ENCODE data around the gene FSIP1.

FSIP1 gene

DNA sequence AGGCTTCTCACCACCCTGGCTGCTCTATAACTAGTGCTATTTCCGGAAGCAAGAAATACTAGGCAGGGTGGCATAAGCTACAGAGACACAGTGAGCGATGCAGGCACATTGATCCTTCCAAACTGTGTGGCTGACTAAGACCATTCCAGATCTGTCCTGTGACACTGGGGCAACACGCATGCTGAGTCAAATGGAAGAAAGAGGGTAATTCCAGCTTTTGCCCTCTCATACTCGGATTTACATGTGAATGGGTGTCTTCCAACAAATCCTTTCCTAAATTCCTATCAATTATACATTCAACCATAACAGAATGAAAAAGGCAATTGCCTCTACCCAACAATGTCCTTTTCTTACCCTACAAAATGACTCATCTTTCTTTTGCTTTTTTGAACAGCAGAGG is 5.1 kb downstream of the FSIP1 start:
- in situ Hi-C loops (cut with HindIII; ENCODE audit: low pct_ligation_motif_present, low pct_unique_long_range_greater_than_20kb, low sequenced_read_pairs): no loop called here
- no peak for DNase-seq

DNA sequence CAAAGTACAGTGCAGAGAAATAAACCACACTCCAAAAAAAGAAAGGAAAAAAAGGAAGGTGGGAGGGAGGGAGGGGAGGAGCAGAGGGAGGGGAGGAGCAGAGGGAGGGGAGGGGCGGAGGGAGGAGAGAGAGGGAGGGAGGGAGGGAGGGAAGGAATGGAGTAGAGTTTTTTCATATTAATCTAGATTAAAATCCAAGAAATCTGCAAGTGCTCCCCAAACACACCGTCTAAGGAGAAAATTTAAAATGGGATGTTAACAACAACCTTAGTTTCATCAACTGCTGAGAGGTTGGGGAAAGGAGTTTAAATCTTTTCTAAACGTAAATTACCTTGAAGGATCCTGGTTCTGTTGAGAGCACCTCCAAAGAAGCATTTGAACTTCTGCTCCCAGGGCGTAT is 6.6 kb downstream of the FSIP1 start:
- in situ Hi-C loops (cut with HindIII; ENCODE audit: low pct_ligation_motif_present, low pct_unique_long_range_greater_than_20kb, low sequenced_read_pairs): no loop called here
- no peak for DNase-seq

DNA sequence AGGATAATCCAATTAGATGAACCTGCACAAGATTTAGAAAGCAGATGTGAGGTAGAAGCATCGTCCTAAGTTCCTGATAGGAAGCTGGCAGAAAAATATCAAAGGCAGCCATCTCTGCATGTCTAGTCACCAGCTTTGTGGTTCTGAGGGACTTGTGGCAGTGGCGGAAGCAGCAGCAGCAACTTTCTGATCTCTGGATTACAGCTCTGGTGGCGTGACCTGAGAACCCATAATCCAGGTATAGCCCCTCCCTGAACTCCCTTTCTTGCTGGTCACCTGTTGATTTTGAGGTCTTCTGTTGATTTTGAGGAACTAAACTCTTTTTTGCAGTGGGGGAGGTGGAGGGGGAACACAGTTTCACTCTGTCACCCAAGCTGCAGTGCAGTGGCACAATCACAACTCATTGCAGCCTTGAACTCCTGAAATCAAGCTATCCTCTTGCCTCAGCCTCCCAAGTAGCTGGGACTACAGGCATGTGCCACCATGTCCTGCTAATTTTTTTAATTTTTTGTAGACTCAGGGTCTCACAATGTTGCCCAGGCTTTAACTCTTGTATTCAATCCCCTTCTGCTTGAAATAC is 7.9 kb downstream of the FSIP1 start:
- in situ Hi-C loops (cut with HindIII; ENCODE audit: low pct_ligation_motif_present, low pct_unique_long_range_greater_than_20kb, low sequenced_read_pairs): no loop called here
- no peak for DNase-seq

DNA sequence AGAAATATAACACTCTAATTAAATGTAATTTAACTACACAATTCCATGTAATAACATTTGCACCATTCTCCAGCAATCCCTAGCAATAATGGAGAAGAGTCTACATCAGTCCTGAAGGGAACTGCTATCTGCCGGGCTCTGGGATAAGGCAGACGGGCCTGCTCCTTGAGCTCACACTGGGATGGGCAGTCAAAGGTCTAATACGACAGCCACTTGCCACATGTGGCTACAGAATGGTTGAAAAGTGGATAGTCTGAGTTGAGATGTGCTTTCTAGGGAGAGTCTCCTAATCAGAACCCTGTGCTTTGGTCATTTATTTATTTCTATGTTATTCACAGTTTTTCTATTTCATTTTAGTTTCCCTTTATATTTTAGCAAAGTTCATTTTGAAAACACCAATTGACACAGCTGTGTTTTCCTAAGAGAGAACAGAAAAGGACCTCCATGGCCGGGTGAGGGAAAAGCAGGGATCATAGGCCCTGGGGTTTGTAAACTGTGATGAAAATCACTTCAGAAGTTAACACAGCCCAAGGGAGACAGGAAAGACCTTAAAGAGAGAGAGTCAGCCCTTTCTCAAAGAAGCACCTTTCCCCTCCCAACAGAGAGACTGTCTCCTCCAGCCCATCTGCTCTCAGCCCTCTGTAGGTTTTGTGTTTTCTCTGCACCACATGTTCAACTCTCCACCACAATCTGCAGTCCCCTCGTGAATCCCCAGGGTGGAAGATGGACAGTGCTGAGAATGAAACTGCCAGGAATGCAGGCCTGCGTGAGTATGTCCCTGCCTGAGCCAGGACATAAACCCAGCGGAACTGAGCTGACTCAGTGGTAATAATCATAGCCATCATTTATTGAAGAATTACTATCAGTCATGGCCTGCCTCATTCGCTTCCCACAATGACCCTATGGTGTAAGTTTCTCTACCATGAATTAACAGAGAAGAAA is 11.6 kb downstream of the FSIP1 start:
- in situ Hi-C loops (cut with HindIII; ENCODE audit: low pct_ligation_motif_present, low pct_unique_long_range_greater_than_20kb, low sequenced_read_pairs): no loop called here
- peak; percentile 60 for DNase-seq

DNA sequence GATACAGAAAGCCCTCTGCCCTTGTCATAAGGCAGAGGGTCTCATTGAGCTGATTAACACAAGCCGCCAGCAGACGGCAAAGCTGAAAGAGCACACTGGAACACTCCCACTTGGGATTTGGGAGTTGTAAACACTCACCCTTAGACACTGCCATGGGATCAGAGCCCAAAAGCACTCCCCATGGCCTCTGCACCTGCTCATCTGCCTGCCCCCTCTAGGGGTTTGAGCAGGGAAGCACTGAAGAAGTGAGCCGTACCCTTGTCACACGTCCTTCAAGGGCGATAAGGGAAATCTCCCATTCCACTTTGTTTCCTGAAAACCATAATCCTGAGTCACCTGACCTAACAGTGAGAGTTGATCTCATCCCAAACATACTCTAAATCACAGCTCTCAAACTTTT is 14.7 kb downstream of the FSIP1 start:
- in situ Hi-C loops (cut with HindIII; ENCODE audit: low pct_ligation_motif_present, low pct_unique_long_range_greater_than_20kb, low sequenced_read_pairs): no loop called here

DNA sequence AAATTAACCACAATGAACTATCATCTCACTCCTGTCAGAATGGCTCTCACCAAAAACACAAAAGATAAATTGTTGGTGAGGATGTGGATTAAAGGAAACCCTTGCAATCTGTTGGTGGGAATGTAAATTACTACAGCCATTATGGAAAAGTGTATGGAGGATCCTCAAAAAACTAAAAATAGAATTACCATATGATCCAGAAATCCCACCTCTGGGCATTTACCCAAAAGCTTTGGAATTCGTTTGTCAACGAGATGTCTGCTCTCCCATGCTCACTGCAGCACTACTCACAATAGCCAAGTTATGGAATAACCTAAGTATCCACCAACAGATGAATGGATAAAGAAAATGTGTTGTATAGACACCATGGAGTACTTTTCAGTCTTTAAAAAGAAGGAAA is 21.6 kb downstream of the FSIP1 start:
- DNase-seq: no peak
- in situ Hi-C loops (cut with HindIII; ENCODE audit: low pct_ligation_motif_present, low pct_unique_long_range_greater_than_20kb, low sequenced_read_pairs): no loop called here

More for the DNA sequence above, 14.7 kb downstream of the FSIP1 start:
- DNase-seq: no peak

DNA sequence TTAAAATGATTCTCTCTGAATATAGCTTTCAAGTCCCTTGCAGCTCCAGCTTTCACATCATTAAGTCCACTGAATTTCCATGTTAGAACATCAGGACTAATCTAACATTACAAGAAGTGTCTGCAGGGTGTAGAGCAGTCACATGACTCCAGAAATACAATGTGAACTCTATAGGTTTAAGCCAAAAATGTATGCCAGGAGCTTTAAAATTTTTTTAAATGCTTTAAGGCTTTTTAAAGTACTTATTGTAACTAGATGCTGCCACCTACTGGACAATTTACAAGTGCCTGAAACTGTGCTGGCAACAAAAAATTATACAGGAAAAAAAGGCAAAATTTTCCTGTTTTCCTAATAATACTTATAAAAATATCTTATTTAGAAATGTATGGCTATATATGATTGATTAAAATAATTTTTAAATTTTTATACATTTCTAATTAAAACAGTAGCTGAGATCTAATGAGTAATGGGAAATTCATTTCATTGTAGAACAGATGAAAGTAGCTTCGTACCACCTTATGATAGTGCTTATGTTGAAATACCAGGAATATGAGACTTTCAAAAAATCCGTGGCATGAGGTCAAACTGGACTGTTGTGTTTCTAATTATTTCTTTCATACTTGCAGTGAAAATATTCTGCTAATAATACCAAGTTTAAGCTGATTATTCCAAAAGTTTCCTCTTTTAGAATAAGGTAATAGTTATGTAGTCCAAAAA is 25.7 kb downstream of the FSIP1 start:
- in situ Hi-C loops (cut with HindIII; ENCODE audit: low pct_ligation_motif_present, low pct_unique_long_range_greater_than_20kb, low sequenced_read_pairs): no loop called here

DNA sequence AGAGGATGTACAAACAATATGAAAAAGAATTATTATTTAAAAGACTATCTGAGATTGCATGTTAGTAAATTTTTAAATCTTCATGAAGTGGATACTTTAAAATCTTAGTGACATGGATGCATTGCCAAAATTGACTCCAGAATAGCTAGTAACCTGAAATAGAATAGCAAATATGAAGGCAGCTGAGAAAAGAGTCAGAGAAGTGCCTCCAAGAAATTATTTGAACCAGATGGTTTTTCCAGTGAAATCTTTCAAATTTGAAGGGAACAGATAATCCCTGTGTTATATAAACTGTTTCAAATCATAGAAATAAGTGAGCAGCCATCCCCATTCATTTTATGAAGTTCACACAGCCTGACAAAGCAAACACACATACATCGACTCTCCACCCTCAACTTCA is 29.6 kb downstream of the FSIP1 start:
- in situ Hi-C loops (cut with HindIII; ENCODE audit: low pct_ligation_motif_present, low pct_unique_long_range_greater_than_20kb, low sequenced_read_pairs): no loop called here
- no peak for DNase-seq

More for the DNA sequence above, 25.7 kb downstream of the FSIP1 start:
- peak; percentile 63 for DNase-seq

DNA sequence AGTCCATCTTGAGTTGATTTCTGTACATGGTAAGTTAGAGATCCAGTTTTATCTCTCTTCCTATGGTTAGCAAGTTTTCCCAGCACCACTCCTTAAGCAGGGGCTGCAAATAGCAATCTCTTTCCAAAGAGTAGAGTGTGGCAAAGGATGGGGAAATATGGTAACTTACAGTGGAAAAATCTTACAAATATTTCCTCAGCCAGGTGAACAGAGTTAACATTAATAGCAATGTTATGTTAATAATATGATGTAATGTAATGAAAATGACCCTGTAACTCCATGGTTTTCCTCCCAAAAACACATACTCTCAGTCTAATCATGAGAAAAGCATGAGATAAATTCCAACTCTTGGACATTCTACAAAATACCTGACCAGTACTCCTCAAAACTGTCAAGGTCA is 30.4 kb downstream of the FSIP1 start:
- DNase-seq: no peak
- in situ Hi-C loops (cut with HindIII; ENCODE audit: low pct_ligation_motif_present, low pct_unique_long_range_greater_than_20kb, low sequenced_read_pairs): no loop called here

DNA sequence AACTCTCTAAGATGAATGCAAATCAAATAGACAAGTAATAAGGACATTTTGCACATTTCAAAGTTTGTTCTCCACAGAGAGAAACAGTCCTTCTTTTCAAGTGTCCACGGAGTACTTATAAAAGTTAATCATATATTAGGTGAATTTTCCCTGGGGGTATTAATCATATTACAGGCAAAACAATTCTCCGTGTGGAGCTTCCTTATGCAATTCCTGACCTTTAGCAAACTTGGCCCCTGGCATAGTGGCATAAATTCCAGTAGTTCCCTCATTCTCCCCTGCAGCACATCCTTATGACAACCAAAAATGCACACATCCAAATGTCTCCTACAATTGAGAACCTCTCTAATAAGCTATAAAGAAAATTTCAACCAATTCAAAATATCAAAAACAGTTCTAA is 34.4 kb downstream of the FSIP1 start:
- DNase-seq: peak; percentile 56
- in situ Hi-C loops (cut with HindIII; ENCODE audit: low pct_ligation_motif_present, low pct_unique_long_range_greater_than_20kb, low sequenced_read_pairs): no loop called here

DNA sequence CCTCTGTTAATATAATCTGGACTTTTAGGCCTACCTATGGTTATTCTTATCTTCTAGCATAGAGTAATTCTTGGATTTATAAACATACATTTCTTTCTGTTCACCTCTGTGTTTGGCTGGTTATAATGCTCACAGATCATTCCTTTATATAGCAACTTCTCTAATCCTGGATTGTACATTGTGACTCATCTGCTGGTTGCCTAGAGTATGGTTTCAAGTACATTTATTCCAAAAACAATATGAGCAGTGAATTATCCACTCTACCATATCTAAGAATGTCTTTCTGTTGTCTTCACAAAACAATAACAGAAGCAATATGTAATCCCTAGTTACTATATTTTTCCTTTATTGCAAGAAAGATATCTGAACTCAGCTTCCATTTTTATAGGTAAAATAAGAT is 35.3 kb downstream of the FSIP1 start:
- peak; percentile 36 for DNase-seq
- in situ Hi-C loops (cut with HindIII; ENCODE audit: low pct_ligation_motif_present, low pct_unique_long_range_greater_than_20kb, low sequenced_read_pairs): no loop called here

DNA sequence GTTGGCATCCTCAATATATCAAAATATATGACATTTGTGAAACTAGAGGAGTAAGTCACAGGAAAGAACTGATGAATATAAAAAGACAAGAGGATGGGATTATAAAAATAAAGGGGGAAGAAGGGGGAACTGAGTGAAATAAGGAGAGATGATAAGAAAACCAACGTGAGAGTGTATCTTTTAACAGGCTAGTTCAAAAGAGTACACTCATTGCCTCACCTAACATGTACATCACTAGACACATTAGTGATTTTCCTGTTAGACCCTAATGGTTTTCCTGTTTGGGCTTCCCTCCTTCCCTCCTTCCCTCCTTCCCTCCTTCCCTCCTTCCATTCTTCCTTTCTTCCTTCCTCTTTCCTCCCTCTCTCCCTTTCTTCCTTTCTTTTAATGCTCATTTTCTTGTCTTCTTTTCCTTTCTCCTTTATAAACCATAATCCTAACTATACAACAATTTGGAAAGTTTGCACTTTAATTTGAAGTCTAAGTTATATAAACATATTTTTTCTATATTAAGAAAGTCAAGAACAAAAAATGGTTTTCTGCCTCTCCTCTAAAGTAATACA is 35.8 kb downstream of the FSIP1 start:
- in situ Hi-C loops (cut with HindIII; ENCODE audit: low pct_ligation_motif_present, low pct_unique_long_range_greater_than_20kb, low sequenced_read_pairs): no loop called here
- no peak for DNase-seq

DNA sequence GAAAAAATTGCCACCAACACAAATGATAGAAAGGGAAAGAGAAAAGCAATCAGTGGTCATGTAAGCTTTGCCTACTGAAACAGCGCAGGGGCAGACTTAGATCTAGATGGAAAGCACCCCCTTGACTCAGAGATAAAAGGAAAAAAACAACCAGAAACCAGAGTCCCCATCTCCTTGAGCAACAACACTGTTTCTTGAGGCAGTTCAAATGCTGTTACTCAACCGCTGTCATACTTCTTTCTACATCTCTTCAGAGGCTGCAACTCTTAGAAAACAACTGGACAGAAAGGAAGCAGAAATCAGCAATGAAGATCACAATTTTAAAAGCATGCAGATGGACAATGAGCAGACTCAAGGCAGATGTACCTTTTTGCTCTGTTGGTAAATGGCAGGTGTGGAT is 36.5 kb downstream of the FSIP1 start:
- DNase-seq: no peak

DNA sequence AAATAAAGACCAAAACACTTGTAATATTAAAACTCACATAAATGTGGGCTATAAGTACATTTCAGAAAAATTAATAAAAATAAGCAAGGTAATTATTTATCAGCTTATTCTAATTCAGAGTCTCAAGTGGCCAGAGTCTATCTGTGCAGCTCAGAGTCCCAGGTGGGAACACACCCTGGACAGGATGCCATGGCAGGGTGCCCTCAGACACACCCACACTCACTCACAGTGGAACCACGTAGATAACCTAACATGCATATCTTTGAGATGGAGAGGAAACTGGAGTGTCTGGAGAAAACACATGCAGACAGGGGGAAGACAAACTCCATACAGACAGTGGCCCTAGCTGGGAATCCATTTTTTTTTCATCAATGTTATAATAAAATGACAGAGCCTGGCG is 37.2 kb downstream of the FSIP1 start:
- DNase-seq: no peak
- in situ Hi-C loops (cut with HindIII; ENCODE audit: low pct_ligation_motif_present, low pct_unique_long_range_greater_than_20kb, low sequenced_read_pairs): no loop called here

More for the DNA sequence above, 36.5 kb downstream of the FSIP1 start:
- in situ Hi-C loops (cut with HindIII; ENCODE audit: low pct_ligation_motif_present, low pct_unique_long_range_greater_than_20kb, low sequenced_read_pairs): no loop called here

DNA sequence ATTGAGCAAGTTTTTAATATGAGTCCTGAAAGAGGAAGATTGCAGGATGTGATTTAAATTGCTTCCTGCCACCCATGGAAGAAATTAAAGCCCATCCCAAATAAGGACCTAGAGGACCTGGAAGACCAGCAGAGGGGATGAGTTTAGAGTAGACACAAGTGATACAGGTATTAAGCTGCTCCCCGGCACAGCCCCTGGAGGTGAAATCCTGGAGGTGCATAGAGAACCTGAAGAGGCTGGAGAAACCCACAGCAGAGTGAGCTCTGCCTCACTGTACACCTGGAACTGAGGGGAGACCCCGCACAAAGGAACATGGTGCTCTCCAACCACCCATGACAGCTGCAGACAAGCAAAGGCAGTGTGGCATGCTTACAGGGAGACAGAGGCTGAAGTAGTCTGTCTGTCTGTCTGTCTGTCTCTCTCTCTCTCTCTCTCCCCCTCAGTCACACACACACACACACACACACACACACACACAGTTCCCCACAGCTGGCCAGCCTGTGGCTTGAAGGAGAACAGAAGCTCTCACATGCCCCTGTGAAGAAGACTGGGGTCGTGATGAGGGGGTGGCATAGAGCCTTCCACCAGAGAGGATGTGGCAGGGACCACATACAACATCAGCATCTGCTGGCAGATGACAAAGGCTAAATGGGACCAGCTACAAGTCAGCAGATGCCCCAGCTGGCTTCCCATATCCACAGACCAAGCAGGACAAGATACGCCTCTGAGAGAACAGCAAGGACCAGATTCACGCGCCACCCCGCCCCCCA is 38.1 kb downstream of the FSIP1 start:
- in situ Hi-C loops (cut with HindIII; ENCODE audit: low pct_ligation_motif_present, low pct_unique_long_range_greater_than_20kb, low sequenced_read_pairs): no loop called here
- DNase-seq: no peak

DNA sequence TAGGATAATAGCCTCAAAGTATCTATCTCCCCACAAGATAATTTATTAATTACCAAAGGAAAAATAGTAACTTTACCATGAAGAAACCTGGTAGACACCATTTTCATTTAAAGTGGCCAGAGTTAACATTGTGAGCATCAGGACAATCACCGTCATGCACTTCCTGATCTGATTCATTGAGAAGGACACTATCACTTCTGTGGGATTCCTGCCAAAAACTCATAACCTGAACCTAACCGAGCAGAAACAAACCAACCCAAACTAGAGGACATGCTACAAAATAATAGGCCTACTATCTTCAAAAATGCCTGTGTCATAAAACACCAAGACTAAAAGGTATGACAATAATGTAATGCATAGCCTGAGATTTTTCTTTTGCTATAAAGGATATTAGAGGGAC is 39.0 kb downstream of the FSIP1 start:
- in situ Hi-C loops (cut with HindIII; ENCODE audit: low pct_ligation_motif_present, low pct_unique_long_range_greater_than_20kb, low sequenced_read_pairs): no loop called here
- DNase-seq: no peak

DNA sequence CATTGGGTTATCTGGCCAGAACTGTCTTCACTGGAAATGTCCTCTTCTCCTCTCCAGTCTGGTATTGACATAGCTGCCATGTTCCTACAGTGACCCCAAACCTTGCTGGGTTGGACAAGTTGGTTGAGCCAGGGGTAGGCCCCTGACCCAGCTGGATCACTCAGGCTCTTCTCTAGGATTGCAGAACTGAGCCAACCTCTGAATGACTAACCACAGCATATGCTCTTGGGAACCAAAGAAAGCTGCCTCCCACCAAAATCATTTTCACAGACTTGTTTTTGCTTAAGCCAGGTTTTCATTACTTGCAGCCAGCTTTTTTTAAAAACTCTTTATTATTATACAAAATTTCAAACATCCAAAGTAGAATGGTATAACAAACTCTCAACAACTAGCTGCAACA is 41.4 kb downstream of the FSIP1 start:
- no peak for DNase-seq
- in situ Hi-C loops (cut with HindIII; ENCODE audit: low pct_ligation_motif_present, low pct_unique_long_range_greater_than_20kb, low sequenced_read_pairs): no loop called here

DNA sequence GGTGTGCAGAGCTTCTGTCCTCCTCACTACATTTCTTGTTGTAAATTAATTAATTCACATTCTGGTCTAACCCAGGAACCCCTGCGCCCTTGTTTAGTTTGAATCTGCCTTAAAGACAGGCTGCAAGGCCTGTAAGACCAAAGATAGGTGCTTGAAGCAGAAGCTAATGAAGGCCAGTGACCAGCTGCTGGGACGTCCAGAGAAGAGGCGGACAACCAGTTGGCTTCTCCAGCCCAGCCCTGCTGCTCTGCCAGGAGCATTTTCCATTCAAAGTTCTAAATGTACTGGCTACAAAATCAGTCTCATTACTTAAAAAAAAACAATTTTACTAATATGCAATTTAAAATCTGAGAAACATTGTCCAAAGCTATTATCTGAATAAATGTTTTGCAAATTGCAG is 43.6 kb downstream of the FSIP1 start:
- in situ Hi-C loops (cut with HindIII; ENCODE audit: low pct_ligation_motif_present, low pct_unique_long_range_greater_than_20kb, low sequenced_read_pairs): no loop called here

DNA sequence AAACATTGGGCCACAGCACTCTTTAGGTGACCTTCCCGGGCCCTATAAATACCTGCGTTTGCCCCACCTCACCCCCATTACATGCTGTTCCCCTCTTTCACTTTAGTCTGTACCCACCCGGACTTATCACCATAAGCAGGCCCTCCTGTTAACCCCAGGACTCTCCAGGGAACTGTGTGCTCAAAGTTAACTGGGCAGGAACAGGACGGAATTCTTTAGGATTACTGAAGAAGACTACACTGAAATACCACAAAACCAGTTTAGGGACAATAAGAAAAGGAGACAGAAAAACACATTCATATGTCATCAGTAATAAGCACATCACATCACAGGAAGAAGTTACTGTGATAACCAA is 45.5 kb downstream of the FSIP1 start:
- in situ Hi-C loops (cut with HindIII; ENCODE audit: low pct_ligation_motif_present, low pct_unique_long_range_greater_than_20kb, low sequenced_read_pairs): no loop called here
- no peak for DNase-seq

More for the DNA sequence above, 43.6 kb downstream of the FSIP1 start:
- no peak for DNase-seq

Data from ACHN (cell line).